Measurements from ENCODE around the gene TTLL7. TPM values are rescaled to one million over a fixed set of nuclear protein-coding genes. Genes with fewer than 3 reads are reported as not detected.
"Not testable (repeated sequence)": the region's sequence is repeated elsewhere in the genome, so short reads cannot be mapped to it uniquely, and the experiment has no call there.

The TTLL7 gene
- polyA plus RNA-seq, 3 donors, result 2.3 to 5.4 (median 3.9) TPM

DNA sequence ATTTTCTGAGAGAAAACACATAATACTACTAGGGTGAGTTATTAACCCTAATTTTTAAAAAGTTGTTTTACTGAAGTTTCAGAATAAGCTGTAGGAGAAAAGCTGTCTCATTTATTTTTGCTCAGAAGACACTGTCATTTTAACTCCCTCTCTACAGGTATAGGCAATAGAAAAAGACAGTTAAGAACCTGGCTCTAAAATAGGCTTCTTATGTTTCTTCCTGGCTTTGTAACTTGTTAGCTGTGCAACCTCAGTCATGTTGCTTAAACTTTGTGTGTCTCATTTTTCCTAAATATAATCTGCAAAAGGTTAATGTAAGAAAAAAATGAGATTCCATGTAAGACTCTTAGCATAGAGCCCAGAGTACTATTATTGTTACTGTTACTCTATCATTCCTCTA is 64.4 kb downstream of the TTLL7 start:
- DNase-seq (ENCODE audit: low read depth in 3 of 3, low spot score in 2 of 3), result no peak

GRCh38 chr1:83932693-83933092 is 66.2 kb downstream of the TTLL7 start:
- DNase-seq (ENCODE audit: low read depth in 3 of 3, low spot score in 2 of 3), result no peak

GRCh38 chr1:83932281-83932680 is 66.7 kb downstream of the TTLL7 start:
- no peak for DNase-seq (ENCODE audit: low read depth in 3 of 3, low spot score in 2 of 3)

- peak in 2 of 3 donors; percentile 24 to 27 for DNase-seq (ENCODE audit: low read depth in 3 of 3, low spot score in 2 of 3)
Observed at GRCh38 chr1:83931658-83932253, 67.2 kb downstream of the TTLL7 start.

DNA sequence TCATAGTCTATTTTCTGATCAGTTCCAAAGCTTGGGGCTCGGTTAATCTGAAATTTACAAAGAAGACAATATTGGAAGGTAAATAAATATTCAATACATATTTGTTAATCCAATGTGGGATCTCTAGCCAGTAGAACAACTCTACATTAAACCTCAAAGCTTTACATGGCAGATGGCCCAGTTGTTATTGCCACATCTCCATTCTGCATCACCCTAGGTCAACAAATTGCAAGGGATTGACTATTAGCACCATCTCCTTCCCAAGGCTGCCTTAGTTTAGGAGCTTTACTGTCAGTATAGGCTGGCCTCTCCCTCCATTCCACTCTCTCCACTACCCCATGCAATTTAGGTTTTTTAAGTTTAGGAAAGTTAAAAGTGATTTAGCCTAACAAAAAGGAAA is 69.7 kb downstream of the TTLL7 start:
- DNase-seq (ENCODE audit: low read depth in 3 of 3, low spot score in 2 of 3), result no peak

GRCh38 chr1:83928396-83928795 is 70.5 kb downstream of the TTLL7 start:
- DNase-seq (ENCODE audit: low read depth in 3 of 3, low spot score in 2 of 3), result no peak

DNA sequence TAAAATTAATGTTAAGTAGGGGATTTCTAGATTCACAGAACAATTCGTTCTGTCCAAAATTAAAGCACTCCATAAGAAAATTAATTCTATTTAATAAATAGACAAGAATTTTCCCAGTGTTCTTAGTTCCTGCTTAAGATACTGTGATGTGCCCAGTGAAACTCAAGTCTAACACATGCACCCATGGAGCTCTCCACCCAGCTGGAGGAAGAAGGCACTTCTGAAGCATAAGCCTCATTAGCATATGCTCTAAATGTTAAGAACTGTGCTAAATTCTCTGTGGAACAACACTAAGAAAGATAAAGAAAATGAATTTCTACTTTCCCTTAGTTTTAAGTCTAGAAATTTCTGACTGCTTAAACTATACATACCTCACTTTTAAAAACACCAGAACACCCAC is 71.2 kb downstream of the TTLL7 start:
- DNase-seq (ENCODE audit: low read depth in 3 of 3, low spot score in 2 of 3), result no peak

- no peak for DNase-seq (ENCODE audit: low read depth in 3 of 3, low spot score in 2 of 3)
Observed at GRCh38 chr1:83927061-83927460, 71.9 kb downstream of the TTLL7 start.

- DNase-seq (ENCODE audit: low read depth in 3 of 3, low spot score in 2 of 3), result no peak
Observed at GRCh38 chr1:83923553-83923952, 75.4 kb downstream of the TTLL7 start.

- DNase-seq (ENCODE audit: low read depth in 3 of 3, low spot score in 2 of 3), result no peak
Observed at GRCh38 chr1:83922431-83922830, 76.5 kb downstream of the TTLL7 start.

- DNase-seq (ENCODE audit: low read depth in 3 of 3, low spot score in 2 of 3), result no peak
Observed at GRCh38 chr1:83920320-83920719, 78.6 kb downstream of the TTLL7 start.

DNA sequence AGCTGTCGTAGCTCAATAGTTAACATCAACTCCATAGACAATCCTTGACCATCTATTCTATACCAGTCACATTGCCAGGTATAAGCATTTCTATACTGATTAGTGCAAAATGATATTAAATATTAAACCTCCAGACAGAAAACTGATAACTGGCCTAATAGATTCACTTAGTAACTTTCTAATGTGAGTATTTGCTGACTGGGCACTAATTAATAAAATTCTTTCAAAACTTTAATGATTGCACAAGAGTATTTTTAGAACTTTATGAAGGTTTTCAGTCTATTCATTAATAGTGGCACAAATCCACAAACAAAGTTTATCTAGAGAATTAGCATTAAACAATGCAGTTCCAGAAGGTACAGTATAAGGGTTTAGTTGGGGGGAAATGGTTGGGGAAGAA is 79.1 kb downstream of the TTLL7 start:
- no peak for DNase-seq (ENCODE audit: low read depth in 3 of 3, low spot score in 2 of 3)

GRCh38 chr1:83918688-83919285 is 80.1 kb downstream of the TTLL7 start:
- DNase-seq (ENCODE audit: low read depth in 3 of 3, low spot score in 2 of 3), result no peak

GRCh38 chr1:83917959-83918358 is 81.0 kb downstream of the TTLL7 start:
- no peak for DNase-seq (ENCODE audit: low read depth in 3 of 3, low spot score in 2 of 3)

- DNase-seq (ENCODE audit: low read depth in 3 of 3, low spot score in 2 of 3), result not testable (repeated sequence)
Observed at GRCh38 chr1:83916094-83916493, 82.8 kb downstream of the TTLL7 start.

DNA sequence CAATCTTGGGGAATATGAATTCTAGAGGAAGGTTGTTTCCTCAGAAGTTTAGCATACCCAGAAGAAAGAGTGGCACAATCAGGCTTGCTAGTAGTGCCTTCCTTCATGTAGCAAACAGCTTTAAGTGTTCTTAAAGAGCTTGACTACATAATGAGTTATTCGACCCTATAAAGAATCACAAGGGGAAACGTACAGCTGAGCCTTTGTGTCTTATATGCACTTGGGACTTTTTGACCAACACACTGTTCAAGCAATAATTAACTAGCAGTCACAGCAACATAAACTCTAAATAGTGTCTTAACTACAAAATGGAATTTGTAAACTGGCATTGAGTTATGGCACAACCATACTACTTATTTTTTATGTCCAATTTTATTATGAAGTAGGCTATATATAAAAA is 86.1 kb downstream of the TTLL7 start:
- no peak for DNase-seq (ENCODE audit: low read depth in 3 of 3, low spot score in 2 of 3)

DNA sequence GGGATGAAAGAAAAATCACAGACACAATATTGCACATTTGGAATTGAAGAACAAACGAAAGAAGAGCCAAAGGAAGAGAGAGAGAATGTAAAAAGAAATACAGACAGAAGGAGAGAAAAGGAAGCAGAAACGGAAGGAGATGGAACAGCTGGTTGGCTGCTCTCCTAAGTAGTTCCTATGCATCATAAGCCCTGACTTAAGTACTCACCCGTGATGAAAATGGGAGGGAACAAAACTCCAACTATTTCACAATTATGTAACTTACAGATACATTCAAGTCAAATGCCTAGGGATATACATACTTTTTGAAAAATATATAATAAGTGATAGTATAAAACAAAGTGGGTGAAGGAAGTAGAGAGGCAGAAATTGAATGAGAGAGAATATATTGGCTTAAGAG is 88.5 kb downstream of the TTLL7 start:
- no peak for DNase-seq (ENCODE audit: low read depth in 3 of 3, low spot score in 2 of 3)

DNA sequence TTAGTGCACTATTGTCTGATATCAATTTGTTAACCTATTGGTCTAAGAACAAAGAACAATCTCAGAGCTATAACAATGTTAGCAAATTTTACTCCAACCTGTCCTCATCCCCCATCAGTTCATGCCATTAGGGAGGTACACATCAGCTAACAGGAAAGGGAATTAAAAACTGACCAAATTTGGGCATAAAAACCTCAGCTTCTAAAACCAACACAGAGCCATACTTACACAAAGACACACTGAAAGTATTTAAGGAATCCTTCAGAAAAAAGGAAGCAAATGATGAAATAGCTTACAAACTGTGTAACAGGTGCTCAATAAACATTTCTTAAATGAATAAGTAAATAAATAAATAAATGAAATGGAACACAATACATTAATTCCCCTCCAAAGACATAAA is 89.2 kb downstream of the TTLL7 start:
- no peak for DNase-seq (ENCODE audit: low read depth in 3 of 3, low spot score in 2 of 3)

DNA sequence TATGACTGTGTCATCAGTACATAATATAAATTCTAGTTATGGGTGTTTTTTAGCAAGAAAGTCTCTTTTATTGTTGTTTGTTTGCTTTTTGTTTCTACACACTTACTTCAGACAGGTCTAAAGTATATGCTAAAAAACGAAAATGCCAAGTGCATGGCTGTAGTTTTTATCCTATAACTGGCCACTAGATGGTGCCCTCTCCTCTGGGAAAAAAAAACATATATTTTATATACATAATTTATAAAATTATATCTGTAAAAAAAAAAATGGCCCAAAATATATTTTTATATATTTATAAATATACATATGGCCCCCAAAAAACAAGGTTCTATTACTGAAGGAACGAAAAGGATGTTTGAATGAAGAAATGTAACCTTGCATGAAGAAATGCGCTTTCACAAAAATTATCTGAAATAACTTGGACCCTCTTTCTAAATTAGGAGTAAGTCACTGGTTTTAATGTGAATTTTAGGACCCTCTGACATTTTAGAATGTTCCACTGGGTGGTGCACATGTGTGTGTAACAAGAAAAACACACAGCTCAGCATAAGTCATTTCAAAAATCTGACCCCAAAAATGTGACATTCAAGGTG is 93.5 kb downstream of the TTLL7 start:
- no peak for DNase-seq (ENCODE audit: low read depth in 3 of 3, low spot score in 2 of 3)

GRCh38 chr1:83901547-83902155 is 97.3 kb downstream of the TTLL7 start:
- no peak for DNase-seq (ENCODE audit: low read depth in 3 of 3, low spot score in 2 of 3)

GRCh38 chr1:83900524-83900923 is 98.4 kb downstream of the TTLL7 start:
- no peak for DNase-seq (ENCODE audit: low read depth in 3 of 3, low spot score in 2 of 3)

- no peak for DNase-seq (ENCODE audit: low read depth in 3 of 3, low spot score in 2 of 3)
Observed at GRCh38 chr1:83897516-83897915, 101.4 kb downstream of the TTLL7 start.
